ENCODE results near the gene GARNL3.

Gene GARNL3

GRCh38 chr9:127224883-127225739 lies 39.5 kb upstream of the GARNL3 start:
- no peak for DNase-seq (ENCODE audit: low read depth)
- TF ChIP-seq CTCF (IDR thresholded peaks at IDR 0.05; ENCODE audit: control insufficient read depth, extremely low read depth, insufficient read depth), result 0 out of 2 replicates have a peak, but pooled peaks have one; percentile 10
- H3K4me3 ChIP-seq (ENCODE audit: low read depth, low read length), result peak overlapping the region; percentile 69

DNA sequence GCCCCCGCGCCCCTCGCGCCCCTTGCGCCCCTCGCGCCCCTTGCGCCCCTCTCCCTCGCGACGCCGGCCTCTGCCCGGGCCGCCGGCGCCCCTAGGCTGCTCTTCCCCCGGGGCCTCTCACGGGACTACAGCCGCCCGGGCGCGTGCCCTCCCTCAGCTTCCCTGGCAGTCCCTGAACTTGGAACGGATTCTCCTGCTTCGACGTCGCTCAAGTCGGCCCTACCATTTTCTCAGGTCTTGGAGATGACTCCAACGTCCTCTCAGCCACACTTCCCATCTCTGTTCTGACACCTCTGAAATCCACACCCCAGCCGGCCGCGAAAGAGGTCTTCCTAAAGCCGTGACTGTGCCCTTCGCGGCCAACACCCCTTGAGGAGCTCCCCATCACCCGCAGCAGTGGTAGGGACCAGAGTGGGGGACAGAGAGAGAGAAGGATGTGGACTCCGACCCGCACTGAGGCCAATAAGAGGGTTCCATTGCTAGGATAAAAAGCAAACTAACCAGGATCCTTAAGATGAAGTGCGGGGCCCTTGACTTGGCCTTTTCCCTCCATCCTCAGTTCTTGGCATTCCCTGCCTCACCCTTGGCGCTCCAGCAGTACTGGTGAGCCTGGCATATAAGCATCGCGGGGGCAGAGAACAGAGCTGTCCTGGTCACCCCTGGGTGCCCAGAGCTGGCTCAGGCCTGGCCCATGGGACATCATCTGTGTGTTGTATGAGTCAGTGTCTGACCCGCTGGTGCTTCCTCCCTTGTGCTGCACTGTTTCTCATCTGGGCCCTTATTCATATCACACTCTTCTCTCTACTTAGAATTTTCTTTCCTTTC lies 38.6 kb upstream of the GARNL3 start:
- TF ChIP-seq CTCF (IDR thresholded peaks at IDR 0.05; ENCODE audit: control insufficient read depth, extremely low read depth, insufficient read depth), result no peak
- peak overlapping the region; percentile 69 for H3K4me3 ChIP-seq (ENCODE audit: low read depth, low read length)
- DNase-seq (ENCODE audit: low read depth), result no peak

- no peak for DNase-seq (ENCODE audit: low read depth)
- no peak overlapping the region for H3K4me3 ChIP-seq (ENCODE audit: low read depth, low read length)
- TF ChIP-seq CTCF (IDR thresholded peaks at IDR 0.05; ENCODE audit: control insufficient read depth, extremely low read depth, insufficient read depth), result no peak
Measured at GRCh38 chr9:127229691-127230417, 34.7 kb upstream of the GARNL3 start.

DNA sequence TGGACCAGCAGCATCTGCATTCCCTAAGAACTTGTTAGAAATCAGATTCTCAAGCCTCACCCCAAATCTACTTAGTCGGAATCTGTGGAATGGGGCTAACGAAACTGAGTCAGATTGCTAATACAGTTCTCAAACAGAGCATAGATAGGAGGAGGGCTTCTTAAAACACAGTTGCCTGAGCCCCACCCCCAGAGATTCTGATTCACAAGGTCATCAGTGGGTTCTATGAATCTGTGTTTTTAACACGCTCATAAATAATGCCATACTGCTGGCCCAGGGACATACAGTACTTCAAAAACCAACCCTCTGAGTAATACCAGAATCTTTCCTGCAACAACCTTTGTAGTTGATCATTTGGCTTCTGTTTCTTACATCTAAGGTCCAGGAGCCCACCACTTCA lies 32.9 kb upstream of the GARNL3 start:
- H3K4me3 ChIP-seq (ENCODE audit: low read depth, low read length), result no peak overlapping the region
- TF ChIP-seq CTCF (IDR thresholded peaks at IDR 0.05; ENCODE audit: control insufficient read depth, extremely low read depth, insufficient read depth), result no peak
- DNase-seq (ENCODE audit: low read depth), result no peak

DNA sequence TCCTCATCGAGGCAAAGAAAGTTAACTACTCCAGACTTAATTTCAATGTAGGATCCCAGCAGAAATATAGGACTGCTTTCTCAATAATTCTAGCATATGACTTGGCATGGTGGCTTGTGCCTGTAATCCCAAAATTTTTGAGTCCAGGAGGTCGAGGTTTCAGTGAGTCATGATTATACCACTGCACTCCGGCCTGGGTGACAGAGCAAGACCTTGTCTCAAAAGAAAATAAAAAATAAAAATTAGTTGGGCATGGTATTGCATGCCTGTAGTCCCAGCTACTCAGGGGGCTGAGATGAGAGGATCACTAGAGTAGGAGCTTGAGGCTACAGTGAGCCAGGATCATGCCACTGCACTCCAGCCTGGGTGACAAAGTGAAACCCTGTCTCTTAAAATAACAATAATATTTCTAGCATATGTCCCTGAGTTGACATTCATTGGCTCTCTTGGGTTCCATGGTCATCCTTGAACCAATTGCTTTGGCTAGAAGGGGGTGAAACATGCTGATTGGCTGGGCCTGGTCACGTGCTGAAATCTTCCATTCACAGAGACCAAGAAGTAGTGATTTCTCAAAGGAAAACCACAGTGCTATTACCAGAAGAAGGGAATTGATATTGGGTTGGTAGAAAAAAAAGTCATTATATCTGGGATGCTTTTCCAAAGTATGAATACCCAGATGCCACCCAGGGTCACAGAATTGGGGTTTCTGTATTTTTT lies 31.6 kb upstream of the GARNL3 start:
- H3K4me3 ChIP-seq (ENCODE audit: low read depth, low read length), result no peak overlapping the region
- no peak for TF ChIP-seq CTCF (IDR thresholded peaks at IDR 0.05; ENCODE audit: control insufficient read depth, extremely low read depth, insufficient read depth)
- DNase-seq (ENCODE audit: low read depth), result no peak

DNA sequence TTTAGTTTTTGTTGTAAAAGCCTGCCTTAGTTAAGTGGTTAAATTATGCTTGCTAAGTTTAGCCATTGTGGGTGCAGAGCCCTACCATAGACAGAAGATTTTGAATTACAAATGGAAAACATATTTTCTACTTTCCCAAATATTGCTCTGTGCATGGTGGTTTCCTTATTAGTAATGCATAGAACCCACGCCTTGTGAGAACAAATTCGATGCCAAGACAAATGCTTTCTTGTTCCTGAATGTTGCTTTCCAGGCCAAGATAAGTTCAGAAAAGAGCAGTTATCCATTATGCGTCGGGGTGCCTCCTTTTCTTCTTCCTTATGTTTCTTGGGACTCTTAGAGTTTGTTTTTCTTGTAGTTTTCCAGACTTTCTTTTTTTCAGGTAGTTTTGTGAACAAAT lies 31.0 kb upstream of the GARNL3 start:
- DNase-seq (ENCODE audit: low read depth), result no peak
- no peak for TF ChIP-seq CTCF (IDR thresholded peaks at IDR 0.05; ENCODE audit: control insufficient read depth, extremely low read depth, insufficient read depth)
- H3K4me3 ChIP-seq (ENCODE audit: low read depth, low read length), result no peak overlapping the region
